Fibroblast of gingiva (primary cell): ENCODE results near the gene FAM222A.

Experiments
- DNase-seq: peaks from one replicate; pipeline ENCODE4 v3.0.0-alpha.2; 2011; ENCODE audit warnings: low read depth

The FAM222A gene

DNA sequence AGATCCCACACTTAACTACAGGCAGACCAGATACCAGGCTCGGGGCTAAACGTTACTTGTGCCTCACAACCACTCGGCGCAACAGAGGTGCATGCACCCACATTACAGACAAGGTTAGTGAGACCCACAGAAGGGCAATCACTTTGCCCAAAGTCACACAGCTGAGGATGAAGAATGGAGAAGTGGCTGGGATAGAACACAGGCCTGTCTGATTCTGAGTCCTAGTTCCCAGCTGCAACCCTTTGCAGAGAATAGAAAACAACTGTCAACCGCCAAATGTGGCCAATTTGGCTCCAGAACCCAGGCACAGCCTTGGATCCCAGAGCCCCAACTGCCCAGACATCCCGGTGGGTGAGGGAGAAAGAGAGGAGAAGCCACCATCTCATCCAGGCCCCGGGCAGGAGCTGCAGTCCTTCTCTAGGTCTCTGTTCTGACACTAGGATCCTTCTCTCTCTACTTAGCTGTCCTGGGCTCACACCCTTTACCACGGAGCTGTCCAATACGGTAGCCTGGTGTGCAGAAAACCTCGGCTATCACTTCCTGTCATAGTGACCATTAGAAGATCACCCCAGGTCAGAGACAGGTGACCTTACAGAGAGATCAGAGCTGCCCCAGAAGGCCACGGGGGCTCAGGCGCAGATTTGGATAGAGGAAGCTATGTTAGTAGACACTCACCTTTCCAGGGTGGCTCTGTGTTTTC, 59.1 kb downstream of the FAM222A start:
- DNase-seq, result no peak

- DNase-seq, result no peak
These were observed 59.9 kb downstream of the FAM222A start for GRCh38 chr12:109773384-109774011.

DNA sequence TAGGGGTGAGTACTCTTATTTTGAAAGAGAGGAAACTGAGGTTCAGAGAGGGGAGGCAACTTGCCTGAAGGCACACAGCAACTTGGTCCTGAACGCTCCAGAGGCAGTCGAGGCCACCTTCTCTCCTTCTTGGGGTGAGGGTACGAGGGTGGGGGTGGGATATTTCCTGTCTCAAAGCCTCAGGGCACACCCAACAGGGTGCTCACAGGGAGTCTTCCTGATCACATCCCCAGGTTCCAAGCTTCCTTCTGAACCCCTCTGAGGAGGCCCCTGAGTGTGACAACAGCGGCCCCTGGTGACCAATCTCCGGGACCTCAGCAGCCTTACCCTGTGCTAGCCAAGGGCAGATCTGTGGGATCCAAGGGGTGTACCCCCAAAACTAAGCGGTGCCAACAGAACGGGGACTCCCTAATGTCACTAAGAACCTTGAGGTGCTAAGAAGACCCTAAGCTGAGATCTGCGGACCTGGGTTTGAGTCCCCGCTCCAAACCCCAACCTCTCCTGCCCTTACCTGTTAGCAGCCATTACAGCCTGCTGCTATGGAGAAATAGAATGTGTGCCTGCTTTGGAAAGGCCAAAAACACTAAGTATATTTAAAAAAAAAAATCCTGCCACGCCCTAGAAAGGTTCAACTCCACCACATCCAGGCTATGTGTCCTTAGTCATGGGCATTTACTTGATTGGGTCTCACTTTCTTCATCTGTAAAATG, 61.7 kb downstream of the FAM222A start:
- DNase-seq, result peak; percentile 49

GRCh38 chr12:109776624-109777023, 63.0 kb downstream of the FAM222A start:
- DNase-seq, result no peak

DNA sequence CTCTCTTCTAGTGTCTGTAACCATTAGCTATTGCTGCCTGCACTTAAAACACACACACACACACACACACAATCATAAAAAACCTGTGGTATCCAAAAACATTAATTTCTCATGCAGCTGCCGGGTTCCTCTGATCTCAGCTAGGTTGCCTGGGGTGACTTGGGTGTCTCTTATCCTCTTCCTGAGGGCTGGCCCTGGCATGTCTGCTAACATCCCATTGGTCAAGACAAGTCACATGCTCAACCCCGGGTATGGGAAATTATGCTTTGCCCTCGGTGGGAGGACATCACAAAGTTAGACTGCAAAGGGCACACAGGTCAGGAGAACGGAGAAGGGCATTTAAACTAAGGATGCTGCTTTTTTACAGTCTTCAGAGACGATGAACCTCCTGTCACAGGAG, 63.9 kb downstream of the FAM222A start:
- DNase-seq, result no peak

GRCh38 chr12:109778684-109779083, 65.1 kb downstream of the FAM222A start:
- DNase-seq, result no peak

GRCh38 chr12:109779382-109779781, 65.8 kb downstream of the FAM222A start:
- DNase-seq, result no peak

DNA sequence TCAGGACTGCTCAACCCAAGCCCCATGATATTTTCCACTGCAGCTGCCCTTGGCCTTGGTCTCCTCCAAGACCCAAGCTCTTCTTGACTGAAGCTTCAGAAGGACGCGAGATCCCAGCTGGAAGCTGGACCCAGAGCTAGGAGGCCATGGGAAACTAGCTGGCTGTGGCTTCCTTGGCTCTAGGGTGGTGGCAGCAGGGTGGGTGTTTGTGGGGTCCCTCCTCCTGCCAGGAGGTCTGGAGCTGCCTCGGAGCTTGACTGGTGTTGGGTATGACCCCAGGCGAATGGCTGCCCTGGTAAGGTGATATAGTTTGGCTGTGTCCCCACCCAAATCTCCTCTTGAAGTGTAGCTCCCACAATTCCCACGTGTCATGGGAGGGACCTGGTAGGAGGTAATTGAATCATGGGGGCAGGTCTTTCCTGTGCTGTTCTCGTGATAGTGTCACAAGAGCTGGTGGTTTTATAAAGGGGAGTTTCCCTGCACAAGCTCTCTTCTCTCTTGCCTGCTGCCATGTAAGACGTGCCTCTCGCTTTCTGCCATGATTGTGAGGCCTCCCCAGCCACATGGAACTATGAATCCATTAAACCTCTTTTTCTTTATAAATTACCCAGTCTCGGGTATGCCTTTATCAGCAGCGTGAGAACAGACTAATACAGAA, 68.2 kb downstream of the FAM222A start:
- DNase-seq, result no peak

GRCh38 chr12:109782326-109782703, 68.7 kb downstream of the FAM222A start:
- no peak for DNase-seq

DNA sequence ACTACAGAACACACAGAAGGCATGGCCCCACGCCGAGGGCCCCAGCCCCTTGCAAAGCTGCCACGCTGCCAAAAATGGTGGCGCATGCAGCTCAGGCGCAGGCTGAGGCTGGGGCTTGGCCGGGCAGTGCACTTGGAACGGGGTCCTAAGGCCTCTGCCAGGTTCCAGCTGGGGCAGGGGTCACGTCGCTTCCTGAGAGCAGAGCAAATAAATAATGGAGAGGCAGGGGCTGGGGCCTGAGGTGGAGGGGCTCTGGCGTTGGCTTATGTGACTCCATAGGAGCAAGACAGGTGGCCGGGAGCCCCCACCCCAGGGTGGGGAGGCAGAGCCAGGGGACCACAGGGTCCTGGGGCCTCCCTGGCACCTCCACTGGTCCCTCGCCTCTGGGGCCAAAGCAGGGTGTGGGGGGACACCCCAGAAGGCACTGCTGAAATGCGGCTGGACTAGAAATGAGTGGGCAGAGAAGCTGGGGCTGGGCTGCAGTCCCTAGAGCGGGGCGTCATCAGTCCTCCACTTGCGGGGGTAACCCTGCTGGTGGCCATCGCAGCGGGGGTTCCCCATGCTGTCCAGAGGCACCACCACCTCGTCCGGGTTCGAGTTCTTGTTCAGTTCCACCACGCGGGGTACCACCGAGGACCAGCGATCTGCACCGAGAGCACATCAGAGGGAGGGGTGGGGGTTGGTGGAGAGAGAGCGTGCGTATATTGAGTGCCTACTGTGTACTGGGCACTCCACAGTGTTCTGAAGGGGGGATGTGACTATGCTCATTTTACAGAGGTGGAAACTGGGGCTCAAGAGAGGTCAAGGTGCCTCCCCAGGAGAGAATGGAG, 69.7 kb downstream of the FAM222A start:
- no peak for DNase-seq

DNA sequence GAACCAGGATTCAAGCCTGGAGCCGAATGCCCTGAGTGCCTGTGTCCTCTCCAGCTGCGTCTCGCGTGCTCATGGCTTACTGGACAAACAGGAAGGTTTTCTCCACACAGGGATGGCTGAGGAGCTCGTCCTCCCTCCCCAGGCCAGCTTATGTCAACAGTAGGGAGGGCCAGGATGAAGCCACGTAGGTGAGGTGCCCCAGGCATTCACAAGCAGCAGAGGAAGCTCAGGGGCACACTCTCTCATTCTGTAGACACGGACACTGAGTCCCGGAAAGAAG, 70.3 kb downstream of the FAM222A start:
- no peak for DNase-seq

DNA sequence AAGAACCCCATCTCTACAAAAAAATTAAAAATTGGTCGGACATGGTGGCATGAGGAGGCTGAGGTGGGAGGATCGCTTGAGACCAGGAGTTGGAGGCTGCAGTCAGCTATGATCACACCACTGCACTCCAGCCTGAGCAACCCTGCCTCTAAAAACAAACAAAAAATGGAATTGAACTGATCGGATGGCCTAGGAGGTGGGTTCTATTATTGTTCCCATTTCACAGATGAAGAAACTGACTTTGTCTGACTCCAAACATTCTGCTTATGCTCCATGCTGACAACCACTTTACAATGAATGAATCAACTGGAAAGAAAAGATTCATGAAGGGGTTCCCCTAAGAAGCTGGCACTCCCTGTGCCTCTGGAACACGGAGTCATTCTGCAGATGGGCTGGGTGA, 72.2 kb downstream of the FAM222A start:
- DNase-seq, result no peak

GRCh38 chr12:109786799-109787198, 73.2 kb downstream of the FAM222A start:
- DNase-seq, result no peak

- no peak for DNase-seq
These were observed 76.0 kb downstream of the FAM222A start for GRCh38 chr12:109789526-109790048.

DNA sequence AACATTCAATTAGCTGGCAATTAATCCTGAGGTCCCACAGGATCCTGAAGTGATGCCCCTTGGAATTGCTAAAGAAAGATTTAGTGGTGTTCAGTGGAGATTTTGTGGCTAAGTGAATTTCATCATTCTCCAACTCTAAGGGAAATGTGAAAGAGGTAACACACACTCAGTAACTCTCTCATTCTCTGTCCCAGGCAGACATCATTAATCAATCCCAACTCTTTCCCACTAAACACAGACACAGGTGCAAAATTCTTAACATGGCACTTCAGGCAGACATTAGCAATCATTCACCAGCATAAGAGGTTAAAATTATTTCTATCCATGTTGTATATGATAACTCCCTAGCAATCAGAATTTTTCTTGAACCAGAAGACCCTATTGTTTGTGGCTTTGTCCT, 79.4 kb downstream of the FAM222A start:
- DNase-seq, result no peak

- DNase-seq, result no peak
These were observed 79.8 kb downstream of the FAM222A start for GRCh38 chr12:109793411-109793810.

- no peak for DNase-seq
These were observed 80.3 kb downstream of the FAM222A start for GRCh38 chr12:109793826-109794501.

DNA sequence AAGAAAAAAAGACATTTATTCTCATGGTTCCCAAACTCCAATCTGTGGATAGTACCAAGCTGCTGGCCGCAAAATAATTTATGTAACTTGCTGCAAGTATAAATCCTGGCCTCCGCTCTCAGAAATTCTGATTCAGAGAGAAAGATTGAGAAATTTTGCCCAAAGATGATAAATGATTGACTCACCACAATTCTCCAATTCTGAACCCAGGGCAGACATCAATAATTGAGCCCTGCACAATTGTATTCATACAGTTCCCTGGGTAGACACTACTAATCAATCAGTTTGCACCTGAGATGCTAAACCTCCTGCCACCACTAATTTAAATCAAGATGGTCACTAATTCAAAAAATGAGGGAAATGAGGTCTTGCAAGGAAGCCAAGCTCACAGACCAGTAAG, 81.4 kb downstream of the FAM222A start:
- peak; percentile 34 for DNase-seq

GRCh38 chr12:109796057-109796456, 82.4 kb downstream of the FAM222A start:
- DNase-seq, result no peak

DNA sequence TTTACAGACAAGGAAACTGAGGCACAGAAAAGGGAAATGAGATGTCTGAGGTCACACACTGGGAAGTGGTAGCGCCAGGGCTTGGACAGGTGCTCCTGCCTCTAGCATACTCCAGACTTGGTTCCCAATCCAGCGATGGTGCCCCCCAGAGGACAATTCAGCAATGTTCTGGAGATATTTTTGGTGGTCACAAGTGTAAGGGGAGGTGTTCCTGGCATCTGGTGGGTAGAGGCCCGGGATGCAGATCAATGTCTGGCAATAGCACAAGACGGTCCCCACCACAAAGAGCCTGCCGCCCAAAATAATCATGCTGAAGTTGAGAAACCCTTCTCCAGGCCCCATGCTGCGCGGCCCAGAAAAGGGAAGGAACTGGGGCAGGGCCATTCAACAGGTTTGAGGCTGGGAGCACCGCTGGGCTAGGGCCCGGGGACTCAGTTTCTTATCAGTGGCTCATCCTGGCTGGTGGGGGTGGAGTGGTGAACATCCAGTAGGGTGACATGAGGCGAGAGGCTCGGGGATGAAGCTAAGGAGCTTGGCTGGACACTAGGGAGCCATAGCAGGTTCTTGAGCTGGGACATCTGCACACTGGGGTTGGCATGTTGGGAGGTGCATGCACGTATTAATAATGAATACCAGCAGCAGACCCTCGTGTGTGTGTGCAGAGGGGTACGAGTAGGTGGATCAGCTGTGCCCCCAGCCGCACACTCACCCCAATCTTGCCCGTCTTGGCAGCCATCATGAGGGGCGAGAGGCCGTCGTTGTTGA, 84.5 kb downstream of the FAM222A start:
- no peak for DNase-seq

DNA sequence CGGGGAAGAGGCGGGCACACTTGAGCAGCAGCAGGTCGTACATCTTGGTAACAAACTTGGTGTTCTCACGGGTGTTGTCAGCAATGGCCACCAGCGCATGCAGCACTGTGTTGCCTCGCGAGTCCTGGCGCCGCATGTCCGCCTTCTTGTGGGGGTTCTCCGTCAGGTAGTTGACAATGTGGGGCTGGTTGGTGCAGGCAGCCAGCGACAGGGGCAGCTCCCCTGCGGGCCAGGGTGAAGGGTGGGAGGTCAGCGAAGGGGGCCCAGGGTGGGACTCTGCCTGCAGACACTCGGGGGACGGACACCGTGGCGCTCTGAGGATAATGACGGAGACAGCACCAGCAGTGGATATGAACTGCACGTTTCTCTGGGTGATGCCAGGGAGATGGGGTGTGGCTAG, 85.1 kb downstream of the FAM222A start:
- DNase-seq, result no peak
